ENCODE data around the gene DLD.

Gene DLD

GRCh38 chr7:107857541-107857912 lies 33.5 kb upstream of the DLD start:
- FAIRE-seq, result no peak
- DNase-seq (ENCODE audit: insufficient read length), result no peak
- TF ChIP-seq POLR2AphosphoS5 (IDR thresholded peaks at IDR 0.05; ENCODE audit: low read depth, low read length) (no peak), TAF1 (IDR thresholded peaks at IDR 0.05; ENCODE audit: borderline replicate concordance, low read depth, low read length) (no peak), POLR2A (IDR thresholded peaks at IDR 0.05; ENCODE audit: low read depth, low read length) (no peak)

- FAIRE-seq (no peak), DNase-seq (ENCODE audit: insufficient read length) (no peak)
- no peak for TF ChIP-seq POLR2A (IDR thresholded peaks at IDR 0.05; ENCODE audit: low read depth, low read length)
- TF ChIP-seq TAF1 (IDR thresholded peaks at IDR 0.05; ENCODE audit: borderline replicate concordance, low read depth, low read length), result no peak
- TF ChIP-seq POLR2AphosphoS5 (IDR thresholded peaks at IDR 0.05; ENCODE audit: low read depth, low read length), result no peak
Measured at GRCh38 chr7:107858280-107858679, 32.7 kb upstream of the DLD start.

- no peak for FAIRE-seq
- TF ChIP-seq TAF1 (IDR thresholded peaks at IDR 0.05; ENCODE audit: borderline replicate concordance, low read depth, low read length) (no peak), POLR2AphosphoS5 (IDR thresholded peaks at IDR 0.05; ENCODE audit: low read depth, low read length) (no peak)
- DNase-seq (ENCODE audit: insufficient read length), result no peak
Measured at GRCh38 chr7:107860279-107860961, 30.6 kb upstream of the DLD start.

GRCh38 chr7:107860981-107861652 lies 29.9 kb upstream of the DLD start:
- DNase-seq (ENCODE audit: insufficient read length) (no peak), FAIRE-seq (no peak)
- no peak for TF ChIP-seq TAF1 (IDR thresholded peaks at IDR 0.05; ENCODE audit: borderline replicate concordance, low read depth, low read length)
- TF ChIP-seq POLR2A (IDR thresholded peaks at IDR 0.05; ENCODE audit: low read depth, low read length), result no peak
- TF ChIP-seq POLR2AphosphoS5 (IDR thresholded peaks at IDR 0.05; ENCODE audit: low read depth, low read length), result no peak

- TF ChIP-seq TAF1 (IDR thresholded peaks at IDR 0.05; ENCODE audit: borderline replicate concordance, low read depth, low read length) (no peak), POLR2AphosphoS5 (IDR thresholded peaks at IDR 0.05; ENCODE audit: low read depth, low read length) (no peak), POLR2A (IDR thresholded peaks at IDR 0.05; ENCODE audit: low read depth, low read length) (no peak)
- no peak for DNase-seq (ENCODE audit: insufficient read length)
- no peak for FAIRE-seq
Measured at GRCh38 chr7:107865956-107866775, 24.8 kb upstream of the DLD start.

GRCh38 chr7:107867858-107868466 lies 23.0 kb upstream of the DLD start:
- DNase-seq (ENCODE audit: insufficient read length), result no peak
- no peak for TF ChIP-seq POLR2AphosphoS5 (IDR thresholded peaks at IDR 0.05; ENCODE audit: low read depth, low read length)
- TF ChIP-seq TAF1 (IDR thresholded peaks at IDR 0.05; ENCODE audit: borderline replicate concordance, low read depth, low read length), result no peak
- no peak for TF ChIP-seq POLR2A (IDR thresholded peaks at IDR 0.05; ENCODE audit: low read depth, low read length)
- no peak for FAIRE-seq

GRCh38 chr7:107870427-107871000 lies 20.5 kb upstream of the DLD start:
- FAIRE-seq (no peak), DNase-seq (ENCODE audit: insufficient read length) (no peak)
- TF ChIP-seq POLR2AphosphoS5 (IDR thresholded peaks at IDR 0.05; ENCODE audit: low read depth, low read length) (no peak), TAF1 (IDR thresholded peaks at IDR 0.05; ENCODE audit: borderline replicate concordance, low read depth, low read length) (no peak), POLR2A (IDR thresholded peaks at IDR 0.05; ENCODE audit: low read depth, low read length) (no peak)

- DNase-seq (ENCODE audit: insufficient read length) (no peak), FAIRE-seq (no peak)
- TF ChIP-seq POLR2AphosphoS5 (IDR thresholded peaks at IDR 0.05; ENCODE audit: low read depth, low read length) (no peak), TAF1 (IDR thresholded peaks at IDR 0.05; ENCODE audit: borderline replicate concordance, low read depth, low read length) (no peak)
Measured at GRCh38 chr7:107874111-107874510, 16.9 kb upstream of the DLD start.

GRCh38 chr7:107874605-107875446 lies 16.2 kb upstream of the DLD start:
- FAIRE-seq (peak; percentile 86), DNase-seq (ENCODE audit: insufficient read length) (no peak)
- no peak for TF ChIP-seq POLR2A (IDR thresholded peaks at IDR 0.05; ENCODE audit: low read depth, low read length)
- no peak for TF ChIP-seq POLR2AphosphoS5 (IDR thresholded peaks at IDR 0.05; ENCODE audit: low read depth, low read length)
- TF ChIP-seq TAF1 (IDR thresholded peaks at IDR 0.05; ENCODE audit: borderline replicate concordance, low read depth, low read length), result no peak

- FAIRE-seq (no peak), DNase-seq (ENCODE audit: insufficient read length) (no peak)
- TF ChIP-seq POLR2AphosphoS5 (IDR thresholded peaks at IDR 0.05; ENCODE audit: low read depth, low read length) (no peak), TAF1 (IDR thresholded peaks at IDR 0.05; ENCODE audit: borderline replicate concordance, low read depth, low read length) (no peak), POLR2A (IDR thresholded peaks at IDR 0.05; ENCODE audit: low read depth, low read length) (no peak)
Measured at GRCh38 chr7:107876916-107877315, 14.1 kb upstream of the DLD start.

Data from GM12892 (cell line).